GM23248 (cell line): Measurements from ENCODE around the gene GP1BA. TPM values are rescaled to one million over a fixed set of nuclear protein-coding genes. Genes with fewer than 3 reads are reported as not detected.

ENCODE experiments used
- DNase-seq: peaks from one replicate; pipeline ENCODE4 v3.0.0-alpha.2; 2015
- H2AFZ ChIP-seq: fragments of 200-600 bp; sonication (generic); 2 replicates; pipeline ENCODE4 v1.6.1; 2016; ENCODE audit warnings: antibody characterized with exemption
- H3F3A ChIP-seq: fragments of 200-600 bp; sonication (generic); 2 replicates; pipeline ENCODE4 v1.6.1; 2016; ENCODE audit warnings: mild to moderate bottlenecking, antibody characterized with exemption, mixed run types; ENCODE audit not compliant: insufficient read depth
- H3K27ac ChIP-seq: fragments of 200-600 bp; sonication (generic); 2 replicates; pipeline ENCODE4 v1.5.1; 2016; ENCODE audit warnings: mild to moderate bottlenecking
- H3K27me3 ChIP-seq: fragments of 200-600 bp; sonication (generic); replicated peaks from 2 replicates; pipeline ENCODE4 v1.6.1; 2016; ENCODE audit warnings: mild to moderate bottlenecking; ENCODE audit not compliant: insufficient read depth
- H3K36me3 ChIP-seq: fragments of 200-600 bp; sonication (generic); 2 replicates; pipeline ENCODE4 v1.6.1; 2016; ENCODE audit warnings: low read depth, mild to moderate bottlenecking
- H3K4me1 ChIP-seq: fragments of 200-600 bp; sonication (generic); 2 replicates; pipeline ENCODE4 v1.6.1; 2016; ENCODE audit warnings: mild to moderate bottlenecking; ENCODE audit not compliant: insufficient read depth
- H3K4me2 ChIP-seq: fragments of 200-600 bp; sonication (generic); one replicate; pipeline ENCODE4 v1.6.1; 2016; ENCODE audit warnings: mild to moderate bottlenecking; ENCODE audit not compliant: unreplicated experiment
- H3K4me3 ChIP-seq: fragments of 200-600 bp; sonication (generic); 2 replicates; pipeline ENCODE4 v1.5.1; 2016; ENCODE audit warnings: mild to moderate bottlenecking
- H3K79me2 ChIP-seq: fragments of 200-600 bp; sonication (generic); 2 replicates; pipeline ENCODE4 v1.6.1; 2016; ENCODE audit warnings: mild to moderate bottlenecking; ENCODE audit not compliant: insufficient read depth
- H3K9ac ChIP-seq: fragments of 200-600 bp; sonication (generic); 2 replicates; pipeline ENCODE4 v1.6.1; 2016; ENCODE audit warnings: mild to moderate bottlenecking
- H3K9me2 ChIP-seq: fragments of 200-600 bp; sonication (generic); 2 replicates; pipeline ENCODE4 v1.6.1; 2016; ENCODE audit warnings: mixed run types, mild to moderate bottlenecking, moderate library complexity; ENCODE audit not compliant: insufficient read depth
- H3K9me3 ChIP-seq: fragments of 200-600 bp; sonication (generic); one replicate; pipeline ENCODE4 v1.6.1; 2017; ENCODE audit warnings: low read depth
- H4K20me1 ChIP-seq: fragments of 200-600 bp; sonication (generic); 2 replicates; pipeline ENCODE4 v1.6.0; 2016; ENCODE audit not compliant: insufficient read depth
- EZH2 ChIP-seq: fragments of 200-600 bp; sonication (generic); IDR thresholded peaks from 2 replicates; pipeline ENCODE4 v1.6.1; 2018; ENCODE audit warnings: antibody characterized with exemption, mild to moderate bottlenecking; ENCODE audit not compliant: insufficient read depth, poor library complexity, severe bottlenecking
- EZH2phosphoT487 ChIP-seq: fragments of 200-600 bp; sonication (generic); IDR thresholded peaks from 2 replicates; pipeline ENCODE4 v1.6.1; 2018; ENCODE audit warnings: antibody characterized with exemption, moderate library complexity, mild to moderate bottlenecking, low read depth; ENCODE audit not compliant: insufficient read depth
- WGBS, 2 experiments: methylation state at CpG; one replicate each; pipeline ENCODE4 v1.1.6; 2015 to 2017; ENCODE audit warnings: low lambda C conversion rate in 2 of 2, low coverage in 1 of 2; ENCODE audit errors: missing lambda C conversion rate in 2 of 2; 5-methylcytosine and 5-hydroxymethylcytosine counted together
- in situ Hi-C: fragments of 300-500 bp; cut with MboI; formaldehyde crosslinking; loops from 2 replicates; pipeline ENCODE4 v1.15.0; 2020
- polyA plus RNA-seq: library from polyadenylated mRNA; unstranded; fragments of >200 nt; fragmentation: Nextera tagmentation; extraction: Ambion mirVana; gene quantifications from 2 replicates; pipeline ENCODE4 v1.2.1, GENCODE V29; 2016
- total RNA-seq: library from RNA; depleted of rRNA; stranded (reverse); fragments of >200 nt; shearing (Covaris generic); gene quantifications from 2 replicates; pipeline ENCODE4 v1.2.3, GENCODE V29; 2014

The GP1BA gene
- total and polyA plus RNA-seq, 2 experiments from 2014 or later, result 0.18 TPM; not detected in 1

DNA sequence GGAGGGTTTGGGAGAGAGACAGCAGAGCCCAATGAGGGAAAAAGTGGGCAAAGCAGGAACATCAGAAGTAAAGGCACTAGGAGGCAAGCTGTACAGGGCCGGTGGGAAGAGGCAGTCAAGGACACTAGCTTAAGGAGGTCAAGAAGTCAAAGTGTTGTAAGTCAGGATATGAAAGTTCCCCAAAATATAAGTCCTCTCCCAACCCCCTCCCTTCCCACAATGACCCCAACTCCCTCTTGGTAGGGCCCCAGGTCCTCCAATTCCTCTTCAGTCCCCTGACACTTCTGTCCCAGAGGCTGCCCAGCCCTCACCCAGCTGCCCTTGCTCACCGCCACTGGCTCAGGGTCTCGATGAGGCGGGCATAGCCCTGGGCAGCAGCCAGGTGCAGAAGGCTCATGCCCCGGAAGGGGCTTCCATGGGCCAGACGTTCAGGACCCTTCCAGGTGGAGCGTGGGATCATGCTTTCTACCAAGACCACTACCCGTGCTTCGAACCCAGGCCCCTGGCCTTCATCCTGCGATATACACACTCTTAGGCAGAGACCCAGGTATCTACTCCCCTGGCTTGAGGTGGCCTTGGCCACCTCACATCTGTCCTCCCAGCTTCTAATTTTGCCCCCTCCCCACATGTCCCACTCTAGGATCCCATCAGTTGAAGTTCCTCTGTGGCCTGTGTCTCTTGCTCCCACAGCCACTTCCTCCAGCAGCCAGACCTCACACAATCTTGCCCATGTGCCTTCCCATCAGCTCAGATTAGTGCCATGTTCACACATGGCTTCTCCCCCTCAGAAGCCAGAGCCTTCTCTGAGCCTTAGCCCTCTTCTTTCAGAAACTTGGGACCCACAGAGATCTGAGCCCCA lies 41.4 kb downstream of the GP1BA start:
- Histone ChIP-seq H3K9me2 (no peaks in the 10 kb centered on the region), H2AFZ (no peak overlapping the region), H3K79me2 (no peaks in the 10 kb centered on the region), H3K9ac (no peak overlapping the region), H3K4me1 (peaks cover 14% of the 10 kb centered on the region), H3K36me3 (peaks cover 21% of the 10 kb centered on the region), H3F3A (peaks cover 29% of the 10 kb centered on the region), H3K4me2 (no peak overlapping the region), H3K27me3 (no peaks in the 10 kb centered on the region), H3K9me3 (no peaks in the 10 kb centered on the region), H4K20me1 (no peaks in the 10 kb centered on the region), H3K27ac (no peak overlapping the region), H3K4me3 (no peak overlapping the region)
- in situ Hi-C loops, result no loop called here
- WGBS, 2 experiments, result 90 to 94% methylated on average over 10 of the region's 10 CpGs
- DNase-seq, result no peak
- TF ChIP-seq EZH2 (no peak), EZH2phosphoT487 (no peak)

DNA sequence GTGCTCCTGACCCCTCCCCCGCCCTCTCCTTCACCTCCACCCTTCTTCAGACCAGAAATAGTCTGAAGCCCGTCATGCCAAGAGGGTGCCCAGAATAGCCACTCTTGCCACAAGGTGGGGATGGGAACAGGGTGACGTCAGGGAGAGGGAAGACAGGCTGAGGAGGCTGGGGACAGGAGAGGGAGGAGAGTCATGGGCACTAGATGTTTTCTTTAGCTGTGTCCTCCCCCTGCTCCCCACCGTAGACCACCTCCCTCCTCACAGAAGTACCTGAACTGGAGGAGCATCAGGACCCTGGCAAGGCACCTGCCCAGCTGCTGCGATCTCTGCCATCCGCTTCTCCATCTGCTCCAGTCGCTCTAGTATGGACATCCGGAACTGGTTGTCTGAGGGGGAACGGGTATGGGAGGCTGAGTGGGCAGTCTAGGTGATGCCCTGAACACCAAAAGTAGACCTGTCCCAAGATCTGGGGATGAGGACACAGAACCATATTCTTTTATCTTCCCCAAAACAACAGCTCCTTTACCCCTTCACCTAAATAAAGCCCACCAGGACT lies 42.1 kb downstream of the GP1BA start:
- Histone ChIP-seq H3K36me3 (peaks cover 27% of the 10 kb centered on the region), H3K9me2 (no peaks in the 10 kb centered on the region), H3K4me3 (no peak overlapping the region), H3K27ac (no peak overlapping the region), H3F3A (peaks cover 22% of the 10 kb centered on the region), H3K27me3 (no peaks in the 10 kb centered on the region), H3K79me2 (no peaks in the 10 kb centered on the region), H3K9ac (no peak overlapping the region), H4K20me1 (no peaks in the 10 kb centered on the region), H3K4me1 (peaks cover 7% of the 10 kb centered on the region), H3K9me3 (no peaks in the 10 kb centered on the region), H2AFZ (no peak overlapping the region), H3K4me2 (no peak overlapping the region)
- in situ Hi-C loops, result no loop called here
- TF ChIP-seq EZH2, result no peak
- no peak for TF ChIP-seq EZH2phosphoT487
- WGBS, 2 experiments, result 93 to 95% methylated on average over 9 of the region's 9 CpGs
- DNase-seq, result no peak

DNA sequence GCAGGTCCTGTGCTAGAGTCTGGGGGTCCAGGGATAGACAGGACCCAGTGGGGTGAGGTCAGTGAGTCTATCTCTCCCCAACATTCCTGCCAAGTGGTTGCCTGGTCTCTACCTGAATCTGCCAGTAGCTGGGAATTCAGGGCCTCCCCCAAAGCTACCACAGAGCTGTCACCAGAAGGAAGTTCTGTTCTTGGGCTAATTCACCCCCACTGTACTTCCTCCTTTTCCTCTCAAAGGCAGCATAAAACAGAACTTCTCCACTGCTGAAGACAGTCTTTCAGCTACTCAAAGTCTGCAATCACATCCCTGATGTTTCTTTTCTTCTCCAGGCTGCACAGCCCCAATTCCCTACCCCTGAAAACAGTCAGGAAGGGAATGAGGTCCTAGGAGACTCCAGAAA lies 46.6 kb downstream of the GP1BA start:
- H3F3A ChIP-seq, result no peaks in the 10 kb centered on the region
- no peak overlapping the region for H2AFZ ChIP-seq
- no peaks in the 10 kb centered on the region for H3K27me3 ChIP-seq
- no peaks in the 10 kb centered on the region; the same call in 1 of the 2 replicates for H3K4me1 ChIP-seq
- no peak overlapping the region for H3K4me3 ChIP-seq
- peaks cover 35% of the 10 kb centered on the region for H3K36me3 ChIP-seq
- in situ Hi-C loops, result no loop called here
- H3K9ac ChIP-seq, result no peak overlapping the region
- no peaks in the 10 kb centered on the region for H3K9me3 ChIP-seq
- H4K20me1 ChIP-seq, result no peaks in the 10 kb centered on the region
- H3K79me2 ChIP-seq, result no peaks in the 10 kb centered on the region
- no peaks in the 10 kb centered on the region for H3K9me2 ChIP-seq
- TF ChIP-seq EZH2phosphoT487 (no peak), EZH2 (no peak)
- no peak overlapping the region for H3K4me2 ChIP-seq
- DNase-seq, result no peak
- no peak overlapping the region for H3K27ac ChIP-seq

DNA sequence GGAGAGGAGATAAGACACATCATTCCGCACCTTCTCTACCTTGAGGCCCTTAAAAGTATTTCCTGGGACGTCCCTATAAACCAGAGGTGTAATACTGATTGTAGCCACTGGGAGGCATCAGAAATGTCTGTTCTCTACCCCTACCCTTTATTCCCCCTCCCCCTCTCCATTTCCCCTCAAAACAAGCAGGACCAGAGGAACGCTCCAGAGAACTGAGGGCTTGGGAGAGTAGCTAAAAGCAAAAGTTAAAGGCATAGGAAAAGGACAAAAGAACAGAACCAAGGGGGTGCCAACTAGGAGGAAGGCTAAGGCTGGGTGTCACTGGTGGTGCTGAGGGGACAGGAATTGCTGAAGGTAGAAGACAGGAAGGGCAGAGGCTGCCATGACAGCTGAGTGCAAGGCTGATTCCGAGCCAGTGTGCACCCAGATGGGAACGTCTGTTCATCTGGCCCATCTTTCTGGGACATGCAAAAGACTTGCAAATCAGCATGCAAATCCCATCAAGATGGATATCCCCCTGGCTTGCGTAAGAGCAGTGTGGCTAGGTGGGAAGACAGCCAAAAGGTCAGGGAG lies 48.7 kb downstream of the GP1BA start:
- no peaks in the 10 kb centered on the region for H3K27me3 ChIP-seq
- H2AFZ ChIP-seq, result no peak overlapping the region
- peaks cover 7% of the 10 kb centered on the region; the same call in 1 of the 2 replicates for H3K79me2 ChIP-seq
- no peak for TF ChIP-seq EZH2phosphoT487
- TF ChIP-seq EZH2, result no peak
- DNase-seq, result peak; percentile 45
- no peaks in the 10 kb centered on the region for H4K20me1 ChIP-seq
- peaks cover 35% of the 10 kb centered on the region for H3K36me3 ChIP-seq
- H3K4me3 ChIP-seq, result no peak overlapping the region
- H3K9me3 ChIP-seq, result no peaks in the 10 kb centered on the region
- in situ Hi-C loops, result no loop called here
- H3K27ac ChIP-seq, result no peak overlapping the region
- no peak overlapping the region for H3K4me2 ChIP-seq
- no peak overlapping the region for H3K9ac ChIP-seq
- H3K9me2 ChIP-seq, result no peaks in the 10 kb centered on the region
- no peaks in the 10 kb centered on the region; the same call in 1 of the 2 replicates for H3F3A ChIP-seq
- no peaks in the 10 kb centered on the region; the same call in 1 of the 2 replicates for H3K4me1 ChIP-seq
- WGBS, 2 experiments, result 48 to 50% methylated on average over 6 of the region's 6 CpGs
